IPS DF 4.7 (cell line): ENCODE measurements around the gene TRIM45.
"Not testable (repeated sequence)": the region's sequence is repeated elsewhere in the genome, so short reads cannot be mapped to it uniquely, and the experiment has no call there.

ENCODE experiments used
- DNase-seq: peaks from one replicate; pipeline ENCODE4 v3.0.0-alpha.2; 2013; ENCODE audit warnings: low spot score; ENCODE audit errors: extremely low read depth

Gene TRIM45

GRCh38 chr1:117121589-117122329 lies at the start of gene TRIM45:
TRIM45 (minus strand) TSS chr1:117121749; CDS start chr1:117121201, 548 bp downstream.
- DNase-seq: peak; percentile 62

GRCh38 chr1:117169871-117170596 lies 48.5 kb upstream of the TRIM45 start:
- DNase-seq: no peak

- no peak for DNase-seq
Measured at GRCh38 chr1:117167402-117167801, 45.9 kb upstream of the TRIM45 start.

GRCh38 chr1:117166076-117166475 lies 44.5 kb upstream of the TRIM45 start:
- DNase-seq: no peak

- no peak for DNase-seq
Measured at GRCh38 chr1:117164209-117164608, 42.7 kb upstream of the TRIM45 start.

GRCh38 chr1:117162816-117163215 lies 41.3 kb upstream of the TRIM45 start:
- DNase-seq: no peak

GRCh38 chr1:117161887-117162286 lies 40.3 kb upstream of the TRIM45 start:
- no peak for DNase-seq

- DNase-seq: not testable (repeated sequence)
Measured at GRCh38 chr1:117151305-117151704, 29.8 kb upstream of the TRIM45 start.

- DNase-seq: no peak
Measured at GRCh38 chr1:117150316-117150715, 28.8 kb upstream of the TRIM45 start.

GRCh38 chr1:117147856-117148588 lies 26.5 kb upstream of the TRIM45 start:
- DNase-seq: no peak

GRCh38 chr1:117147341-117147831 lies 25.8 kb upstream of the TRIM45 start:
- no peak for DNase-seq

- DNase-seq: no peak
Measured at GRCh38 chr1:117146575-117147340, 25.2 kb upstream of the TRIM45 start.

- no peak for DNase-seq
Measured at GRCh38 chr1:117146072-117146471, 24.5 kb upstream of the TRIM45 start.

- no peak for DNase-seq
Measured at GRCh38 chr1:117143871-117144270, 22.3 kb upstream of the TRIM45 start.

GRCh38 chr1:117143172-117143571 lies 21.6 kb upstream of the TRIM45 start:
- no peak for DNase-seq

GRCh38 chr1:117142200-117142599 lies 20.7 kb upstream of the TRIM45 start:
- DNase-seq: no peak

- DNase-seq: no peak
Measured at GRCh38 chr1:117138561-117138960, 17.0 kb upstream of the TRIM45 start.

GRCh38 chr1:117138106-117138505 lies 16.6 kb upstream of the TRIM45 start:
- no peak for DNase-seq

- no peak for DNase-seq
Measured at GRCh38 chr1:117137281-117137855, 15.8 kb upstream of the TRIM45 start.

- DNase-seq: no peak
Measured at GRCh38 chr1:117136749-117137148, 15.2 kb upstream of the TRIM45 start.

- no peak for DNase-seq
Measured at GRCh38 chr1:117135329-117135728, 13.8 kb upstream of the TRIM45 start.
